ENCODE data around the gene JOSD1.

The JOSD1 gene

GRCh38 chr22:38724926-38725571 lies 24.3 kb upstream of the JOSD1 start:
- Histone ChIP-seq H3K9me2 (replicated peaks; ENCODE audit: insufficient read depth, low read length) (no peaks in the 10 kb centered on the region), H4K20me1 (ENCODE audit: insufficient read depth, low read length) (no peaks in the 10 kb centered on the region), H3K9me3 (replicated peaks; ENCODE audit: insufficient read depth, low read length) (no peaks in the 10 kb centered on the region), H3K4me1 (ENCODE audit: low read length) (no peaks in the 10 kb centered on the region), H3K4me2 (ENCODE audit: low read depth, low read length) (no peak overlapping the region), H3K27me3 (replicated peaks; ENCODE audit: insufficient read depth, low read length) (no peaks in the 10 kb centered on the region), H2AFZ (ENCODE audit: low read length) (no peak overlapping the region), H3K9ac (ENCODE audit: low read length) (no peak overlapping the region), H3F3A (ENCODE audit: insufficient read depth, low read length) (0 out of 2 replicates have a peak, but pooled peaks cover 5% of the 10 kb centered on the region), H3K36me3 (replicated peaks; ENCODE audit: insufficient read depth, low read length) (peaks cover 16% of the 10 kb centered on the region), H3K4me3 (ENCODE audit: low read length) (no peak overlapping the region), H3K79me2 (ENCODE audit: low read length) (peaks cover 36% of the 10 kb centered on the region), H3K27ac (ENCODE audit: low read length) (no peak overlapping the region)
- DNase-seq, result peak; percentile 56
- peak; percentile 56 for TF ChIP-seq CTCF (IDR thresholded peaks at IDR 0.05; ENCODE audit: low read length)
- TF ChIP-seq EZH2phosphoT487 (IDR thresholded peaks at IDR 0.05; ENCODE audit: low read length), result no peak

DNA sequence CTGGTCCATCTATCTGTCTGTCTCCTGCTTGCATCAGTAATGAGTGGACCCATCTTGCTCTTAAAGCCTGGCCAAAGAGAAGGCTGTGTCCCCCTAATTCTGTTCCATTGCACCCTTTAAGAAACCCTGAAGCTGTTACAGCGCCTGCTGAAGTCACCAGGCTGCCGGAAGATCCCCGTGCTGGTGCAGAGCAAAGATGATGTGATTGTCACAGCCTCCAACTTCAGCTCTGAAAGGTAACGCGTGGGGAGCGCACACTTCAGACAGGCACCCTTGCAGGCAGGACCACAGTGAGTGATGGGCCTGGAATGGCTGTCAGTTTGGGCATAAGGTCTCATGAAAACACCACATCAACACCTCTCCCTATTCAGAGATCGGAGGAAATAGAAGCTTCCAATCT lies 23.4 kb upstream of the JOSD1 start:
- Histone ChIP-seq H3K27me3 (replicated peaks; ENCODE audit: insufficient read depth, low read length) (no peaks in the 10 kb centered on the region), H3K9me3 (replicated peaks; ENCODE audit: insufficient read depth, low read length) (no peaks in the 10 kb centered on the region), H3K9me2 (replicated peaks; ENCODE audit: insufficient read depth, low read length) (no peaks in the 10 kb centered on the region), H2AFZ (ENCODE audit: low read length) (no peak overlapping the region), H3K27ac (ENCODE audit: low read length) (no peak overlapping the region), H3K36me3 (replicated peaks; ENCODE audit: insufficient read depth, low read length) (peaks cover 16% of the 10 kb centered on the region), H3K9ac (ENCODE audit: low read length) (no peak overlapping the region), H3K4me3 (ENCODE audit: low read length) (no peak overlapping the region), H3K4me2 (ENCODE audit: low read depth, low read length) (no peak overlapping the region), H4K20me1 (ENCODE audit: insufficient read depth, low read length) (no peaks in the 10 kb centered on the region), H3K79me2 (ENCODE audit: low read length) (peaks cover 42% of the 10 kb centered on the region), H3K4me1 (ENCODE audit: low read length) (no peaks in the 10 kb centered on the region), H3F3A (ENCODE audit: insufficient read depth, low read length) (0 out of 2 replicates have a peak, but pooled peaks cover 5% of the 10 kb centered on the region)
- no peak for TF ChIP-seq EZH2 (optimal IDR thresholded peaks at IDR 0.05; ENCODE audit: low read depth, low read length)
- TF ChIP-seq CTCF (IDR thresholded peaks at IDR 0.05; ENCODE audit: low read length), result no peak
- TF ChIP-seq EZH2phosphoT487 (IDR thresholded peaks at IDR 0.05; ENCODE audit: low read length), result no peak
- no peak for DNase-seq

- Histone ChIP-seq H4K20me1 (ENCODE audit: insufficient read depth, low read length) (peaks cover 12% of the 10 kb centered on the region; the same call in 1 of the 2 replicates), H2AFZ (ENCODE audit: low read length) (no peak overlapping the region), H3K79me2 (ENCODE audit: low read length) (peaks cover 60% of the 10 kb centered on the region), H3K9me2 (replicated peaks; ENCODE audit: insufficient read depth, low read length) (no peaks in the 10 kb centered on the region), H3F3A (ENCODE audit: insufficient read depth, low read length) (0 out of 2 replicates have a peak, but pooled peaks cover 5% of the 10 kb centered on the region), H3K27ac (ENCODE audit: low read length) (no peak overlapping the region), H3K9ac (ENCODE audit: low read length) (no peak overlapping the region), H3K4me1 (ENCODE audit: low read length) (no peaks in the 10 kb centered on the region), H3K9me3 (replicated peaks; ENCODE audit: insufficient read depth, low read length) (no peaks in the 10 kb centered on the region), H3K4me2 (ENCODE audit: low read depth, low read length) (no peak overlapping the region), H3K36me3 (replicated peaks; ENCODE audit: insufficient read depth, low read length) (peaks cover 16% of the 10 kb centered on the region; the same call in 1 of the 2 replicates), H3K27me3 (replicated peaks; ENCODE audit: insufficient read depth, low read length) (no peaks in the 10 kb centered on the region), H3K4me3 (ENCODE audit: low read length) (no peak overlapping the region)
- DNase-seq, result no peak
- TF ChIP-seq CTCF (IDR thresholded peaks at IDR 0.05; ENCODE audit: low read length) (no peak), EZH2phosphoT487 (IDR thresholded peaks at IDR 0.05; ENCODE audit: low read length) (no peak), EZH2 (optimal IDR thresholded peaks at IDR 0.05; ENCODE audit: low read depth, low read length) (no peak)
These were observed 20.8 kb upstream of the JOSD1 start for GRCh38 chr22:38721551-38721950.

All from MM.1S (cell line).